Stimulated activated CD4-positive, alpha-beta T cell treated with anti-CD3 and anti-CD28 coated beads, Interleukin-1b, Interleukin-23, amount 100 ng/mL, for 24 hours (primary cell): ENCODE data around the gene UROC1.

Experiments
- DNase-seq, 4 experiments: peaks; one replicate each; pipeline ENCODE4 v3.0.0-alpha.2; 2020; ENCODE audit warnings: low read depth in 4 of 4, low spot score in 1 of 4

The UROC1 gene

GRCh38 chr3:126531051-126531330 is 13.4 kb upstream of the UROC1 start:
- DNase-seq = no peak

GRCh38 chr3:126530171-126531050 is 12.8 kb upstream of the UROC1 start:
- DNase-seq = no peak

- DNase-seq = no peak
These were observed 12.1 kb upstream of the UROC1 start for GRCh38 chr3:126529585-126530170.

GRCh38 chr3:126528800-126529541 is 11.4 kb upstream of the UROC1 start:
- DNase-seq = no peak

GRCh38 chr3:126528419-126528799 is 10.8 kb upstream of the UROC1 start:
- DNase-seq = no peak

GRCh38 chr3:126527455-126528211 is 10.1 kb upstream of the UROC1 start:
- DNase-seq = no peak

- DNase-seq = no peak
These were observed 9.4 kb upstream of the UROC1 start for GRCh38 chr3:126527006-126527405.

- DNase-seq = no peak
These were observed 9.1 kb upstream of the UROC1 start for GRCh38 chr3:126526668-126527005.

- DNase-seq = no peak
These were observed 8.5 kb upstream of the UROC1 start for GRCh38 chr3:126525853-126526667.

- DNase-seq = no peak
These were observed 7.7 kb upstream of the UROC1 start for GRCh38 chr3:126525091-126525852.

GRCh38 chr3:126524429-126524988 is 6.9 kb upstream of the UROC1 start:
- DNase-seq = no peak

GRCh38 chr3:126523745-126524428 is 6.3 kb upstream of the UROC1 start, which contains the start of gene CHST13:
Gene CHST13, plus strand, starts transcription at chr3:126524155. Its CDS starts 178 bp downstream, at chr3:126524333.
- DNase-seq = no peak

GRCh38 chr3:126522363-126522788 is 4.8 kb upstream of the UROC1 start:
- peak in 3 of 4 experiments; percentile 16 to 28 (median 21) for DNase-seq

GRCh38 chr3:126521122-126521891 is 3.7 kb upstream of the UROC1 start:
- DNase-seq = no peak

GRCh38 chr3:126519506-126520455 is 2.2 kb upstream of the UROC1 start:
- DNase-seq = no peak

- DNase-seq = no peak
These were observed 1.2 kb upstream of the UROC1 start for GRCh38 chr3:126518779-126519177.
